ENCODE data around the gene CDH4.

GRCh38 chr20:61688411-61688810 is 436.4 kb downstream of the CDH4 start:
- TF ChIP-seq CTCF (conservative IDR thresholded peaks at IDR 0.05; ENCODE audit: low read depth, low read length) (no peak), RFX5 (IDR thresholded peaks at IDR 0.05; ENCODE audit: low read depth, low read length) (no peak), POLR2A (IDR thresholded peaks at IDR 0.05; ENCODE audit: low read depth, low read length) (no peak), USF2 (IDR thresholded peaks at IDR 0.05; ENCODE audit: low read depth, low read length) (no peak), RAD21 (IDR thresholded peaks at IDR 0.05; ENCODE audit: low read length) (no peak), MAZ (IDR thresholded peaks at IDR 0.05; ENCODE audit: borderline replicate concordance, low read depth, low read length) (no peak), SMC3 (IDR thresholded peaks at IDR 0.05; ENCODE audit: low read depth, low read length) (no peak), FOS (IDR thresholded peaks at IDR 0.05; ENCODE audit: low read depth, low read length) (no peak), CEBPB (IDR thresholded peaks at IDR 0.05; ENCODE audit: low read depth, low read length) (no peak), RCOR1 (IDR thresholded peaks at IDR 0.05; ENCODE audit: insufficient replicate concordance, low read length) (no peak), MAFK (IDR thresholded peaks at IDR 0.05; ENCODE audit: low read depth, low read length) (no peak)
- TF ChIP-seq, protein P1, sequence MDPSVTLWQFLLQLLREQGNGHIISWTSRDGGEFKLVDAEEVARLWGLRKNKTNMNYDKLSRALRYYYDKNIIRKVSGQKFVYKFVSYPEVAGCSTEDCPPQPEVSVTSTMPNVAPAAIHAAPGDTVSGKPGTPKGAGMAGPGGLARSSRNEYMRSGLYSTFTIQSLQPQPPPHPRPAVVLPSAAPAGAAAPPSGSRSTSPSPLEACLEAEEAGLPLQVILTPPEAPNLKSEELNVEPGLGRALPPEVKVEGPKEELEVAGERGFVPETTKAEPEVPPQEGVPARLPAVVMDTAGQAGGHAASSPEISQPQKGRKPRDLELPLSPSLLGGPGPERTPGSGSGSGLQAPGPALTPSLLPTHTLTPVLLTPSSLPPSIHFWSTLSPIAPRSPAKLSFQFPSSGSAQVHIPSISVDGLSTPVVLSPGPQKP (IDR thresholded peaks at IDR 0.05; ENCODE audit: borderline replicate concordance, low read depth, low read length), result no peak

Measured in IMR-90 (cell line).